HCT116 (cell line): ENCODE data around the gene G3BP2. TPM values are rescaled to one million over a fixed set of nuclear protein-coding genes. Genes with fewer than 3 reads are reported as not detected.
A peak's percentile ranks its signal among the peaks of the same experiment; 100 is the strongest.

Experiments used
- ATAC-seq: fragments of 200-7000 bp; cut with Tn5 transposase; 2 replicates; pipeline ENCODE4 v1.9.1; 2020; ENCODE audit warnings: mild to moderate bottlenecking, moderate library complexity
- BruUV-seq: library from RNA; stranded (reverse); fragments of 400-500 nt; replicated peaks from 2 replicates; lab custom pipeline; 2021; lab: Mats Ljungman, UMichigan
- CTCF ChIA-PET: fragments of 300-600 bp; sonication (Branson Sonifier 250); formaldehyde crosslinking; loops from one replicate; lab custom pipeline; 2021; ENCODE audit warnings: antibody characterized with exemption; lab: Charles Lee
- POLR2A ChIA-PET: fragments of 300-600, 350-600 bp; sonication (Branson Sonifier 250); formaldehyde crosslinking; loops from one replicate; lab custom pipeline; 2021; ENCODE audit warnings: antibody characterized with exemption; lab: Charles Lee
- RAD21 ChIA-PET, 2 experiments: fragments of 300-600 bp; sonication (Branson Sonifier 250); formaldehyde crosslinking; loops; one replicate each; lab custom pipeline; 2023; ENCODE audit warnings: low total read pairs in 2 of 2; ENCODE audit not compliant: uncharacterized antibody in 2 of 2, unreplicated experiment in 2 of 2, low non-redundant PET in 1 of 2; lab: Charles Lee
- DNase-seq: peaks from one replicate; pipeline ENCODE4 v3.0.0-alpha.2; 2010; ENCODE audit warnings: low read depth, low spot score
- H2AFZ ChIP-seq: fragments of 200-600 bp; shearing (Covaris generic), sonication (generic); 2 replicates; pipeline ENCODE4 v1.6.1; 2017; ENCODE audit warnings: low read depth, mixed run types, mixed read lengths, antibody characterized with exemption, low read length; ENCODE audit not compliant: poor library complexity, severe bottlenecking
- H3K27ac ChIP-seq: 2 replicates; pipeline ENCODE4 v1.5.1; 2012; ENCODE audit warnings: low read depth, low read length
- H3K27me3 ChIP-seq: fragments of 200-600 bp; sonication (generic); 2 replicates; pipeline ENCODE4 v1.6.1; 2016; ENCODE audit warnings: mixed run types, low read length, mixed read lengths; ENCODE audit not compliant: insufficient read depth
- H3K36me3 ChIP-seq, 2 experiments: fragments of 200-500 bp in 1 of 2; fragments of 200-600 bp in 1 of 2; sonication (Bioruptor generic) in 1 of 2; sonication (generic) in 1 of 2; 2 replicates each; pipeline versions ENCODE4 v1.5.1 to v1.6.1; 2014 to 2016; ENCODE audit warnings: low read length in 2 of 2, inconsistent platforms in 1 of 2, mixed read lengths in 1 of 2, mixed run types in 1 of 2; ENCODE audit not compliant: insufficient read depth in 2 of 2, control insufficient read depth in 1 of 2
- H3K4me1 ChIP-seq, 2 experiments: fragments of 200-600 bp in 1 of 2; sonication (generic) in 1 of 2; 2 replicates each; pipeline versions ENCODE4 v1.5.1 to v1.6.1; 2012 to 2017; ENCODE audit warnings: low read length in 2 of 2, inconsistent platforms in 1 of 2, mild to moderate bottlenecking in 1 of 2, mixed read lengths in 1 of 2, mixed run types in 1 of 2, moderate library complexity in 1 of 2; ENCODE audit not compliant: insufficient read depth in 2 of 2, control insufficient read depth in 1 of 2
- H3K4me2 ChIP-seq: fragments of 200-600 bp; sonication (generic); 2 replicates; pipeline ENCODE4 v1.6.1; 2017; ENCODE audit warnings: mixed run types, low read length, mixed read lengths
- H3K4me3 ChIP-seq, 2 experiments: fragments of 200-600 bp in 1 of 2; sonication (generic) in 1 of 2; replicated peaks in 1 of 2; 2 replicates each; pipeline ENCODE4 v1.5.1; 2011 to 2016; ENCODE audit warnings: low read length in 2 of 2, control low read depth in 1 of 2, low read depth in 1 of 2, mild to moderate bottlenecking in 1 of 2, mixed read lengths in 1 of 2, mixed run types in 1 of 2
- H3K79me2 ChIP-seq: fragments of 200-600 bp; sonication (generic); 2 replicates; pipeline ENCODE4 v1.6.1; 2017; ENCODE audit warnings: mild to moderate bottlenecking, mixed run types, low read length, moderate library complexity, mixed read lengths; ENCODE audit not compliant: insufficient read depth
- H3K9ac ChIP-seq: fragments of 200-600 bp; sonication (generic); 2 replicates; pipeline ENCODE4 v1.6.1; 2016; ENCODE audit warnings: low read length, mixed read lengths
- H3K9me2 ChIP-seq: fragments of 200-600 bp; sonication (generic), shearing (Covaris generic); 2 replicates; pipeline ENCODE4 v1.6.1; 2017; ENCODE audit warnings: mixed run types, mild to moderate bottlenecking, moderate library complexity; ENCODE audit not compliant: insufficient read depth
- H3K9me3 ChIP-seq, 2 experiments: fragments of 200-500 bp in 1 of 2; fragments of 200-600 bp in 1 of 2; sonication (Bioruptor generic) in 1 of 2; sonication (generic) in 1 of 2; 2 replicates each; pipeline ENCODE4 v1.6.1; 2014 to 2017; ENCODE audit warnings: low read length in 2 of 2, mixed read lengths in 2 of 2, inconsistent platforms in 1 of 2, low read depth in 1 of 2, mild to moderate bottlenecking in 1 of 2, mixed run types in 1 of 2, moderate library complexity in 1 of 2; ENCODE audit not compliant: control insufficient read depth in 1 of 2, insufficient read depth in 1 of 2
- H4K20me1 ChIP-seq: fragments of 200-600 bp; sonication (generic), shearing (Covaris generic); 2 replicates; pipeline ENCODE4 v1.6.1; 2017; ENCODE audit warnings: mixed run types, mild to moderate bottlenecking, moderate library complexity; ENCODE audit not compliant: insufficient read depth
- CBX3 ChIP-seq: IDR thresholded peaks from 2 replicates; pipeline ENCODE4 v1.6.1; 2012; ENCODE audit warnings: low read depth
- CEBPB ChIP-seq: IDR thresholded peaks from 2 replicates; pipeline ENCODE4 v1.6.1; 2012; ENCODE audit warnings: low read depth
- EZH2 ChIP-seq: fragments of 200-600 bp; sonication (generic); IDR thresholded peaks from 2 replicates; pipeline ENCODE4 v1.6.1; 2017; ENCODE audit warnings: antibody characterized with exemption, mixed run types
- EZH2phosphoT487 ChIP-seq: fragments of 200-600 bp; IDR thresholded peaks from 2 replicates; pipeline ENCODE4 v1.6.1; 2018; ENCODE audit warnings: antibody characterized with exemption, borderline replicate concordance
- FOSL1 ChIP-seq: IDR thresholded peaks from 2 replicates; pipeline ENCODE4 v1.6.1; 2012; ENCODE audit warnings: low read depth
- JUND ChIP-seq: IDR thresholded peaks from 2 replicates; pipeline ENCODE4 v1.6.1; 2012
- MAX ChIP-seq: IDR thresholded peaks from 2 replicates; pipeline ENCODE4 v1.6.1; 2012
- POLR2AphosphoS5 ChIP-seq: IDR thresholded peaks from 2 replicates; pipeline ENCODE4 v1.6.1; 2011; ENCODE audit warnings: mild to moderate bottlenecking, low read depth, low read length, moderate library complexity
- REST ChIP-seq: IDR thresholded peaks from 2 replicates; pipeline ENCODE4 v1.6.1; 2012; ENCODE audit warnings: low read depth
- SIN3A ChIP-seq: IDR thresholded peaks from 2 replicates; pipeline ENCODE4 v1.6.1; 2012; ENCODE audit warnings: low read depth
- SRF ChIP-seq: IDR thresholded peaks from 2 replicates; pipeline ENCODE4 v1.6.1; 2012; ENCODE audit warnings: low read depth
- YY1 ChIP-seq: IDR thresholded peaks from 2 replicates; pipeline ENCODE4 v1.6.1; 2011; ENCODE audit warnings: low read length, low read depth, moderate library complexity, mild to moderate bottlenecking; ENCODE audit not compliant: insufficient replicate concordance; ENCODE audit errors: extremely low read depth
- intact Hi-C: fragments of 100-400 bp; cut with micrococcal nuclease; formaldehyde crosslinking; loops from 2 replicates; pipeline ENCODE4 v1.10.0; 2022
- total RNA-seq: library from RNA; stranded (reverse); gene quantifications from one replicate; pipeline ENCODE4 v1.2.1, GENCODE V29; 2021; ENCODE audit not compliant: unreplicated experiment

Gene G3BP2
- total RNA-seq, 1 experiment from 2014 or later, result 153 TPM

- TF ChIP-seq MAX (no peak), SIN3A (no peak), REST (no peak), CBX3 (no peak), POLR2AphosphoS5 (no peak), SRF (no peak), JUND (no peak), YY1 (no peak), EZH2phosphoT487 (no peak), CEBPB (no peak)
Measured at GRCh38 chr4:75673959-75674328, 733 bp upstream of the G3BP2 start (continued).

DNA sequence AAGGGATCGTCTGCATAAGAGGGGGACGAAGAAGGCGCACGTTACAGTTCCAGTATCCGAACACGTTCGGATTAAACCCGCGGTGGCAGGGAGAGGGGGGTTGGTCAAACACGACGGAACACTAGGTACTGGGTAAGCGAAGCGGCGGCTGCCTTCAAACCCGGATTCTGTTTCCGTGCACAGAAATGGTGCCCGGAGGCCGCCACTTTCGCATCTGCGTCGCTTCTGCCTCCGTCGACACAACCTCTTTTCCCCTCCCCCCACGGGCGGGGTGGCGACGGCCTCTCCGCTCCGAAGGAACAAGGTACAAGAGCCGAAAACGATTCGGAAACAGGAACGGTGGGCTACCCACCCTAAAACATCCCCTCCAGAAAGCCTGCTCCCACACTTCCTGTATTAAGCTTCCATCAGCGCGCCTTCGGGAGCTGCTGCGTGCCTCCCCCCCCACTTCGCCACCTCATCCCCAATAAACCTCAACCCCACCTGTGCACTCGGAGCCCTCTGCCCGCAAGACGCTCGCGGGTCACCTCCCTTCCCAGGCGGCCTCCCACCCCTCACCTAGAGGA is 667 bp downstream of the G3BP2 start:
- H3K4me3 ChIP-seq, result peak overlapping the region; percentile 71 to 94
- intact Hi-C loops, result loop anchor here (1.0 kb wide), 1 partner anchor 52 kb away; the partner anchor contains the start of gene USO1
- no peaks in the 10 kb centered on the region for H3K9me2 ChIP-seq
- TF ChIP-seq MAX (no peak), FOSL1 (no peak), POLR2AphosphoS5 (peak; percentile 15; the same call in 1 of the 2 replicates), EZH2 (no peak), YY1 (peak; percentile 47)
- H3K9me3 ChIP-seq, result no peaks in the 10 kb centered on the region
- peak overlapping the region; percentile 95 for H3K9ac ChIP-seq
- BruUV-seq, result no TSS peak
- peak overlapping the region; percentile 86 for H3K4me2 ChIP-seq
- ChIA-PET POLR2A (no interaction called here), RAD21 (no interaction called here), CTCF (no interaction called here)
- H3K4me1 ChIP-seq, result peaks cover 6 to 23% of the 10 kb centered on the region in 2 experiments; a peak in 3 of 4 replicates
- H3K27ac ChIP-seq, result peak overlapping the region; percentile 86
- peak; percentile 22 for DNase-seq
- H3K27me3 ChIP-seq, result no peaks in the 10 kb centered on the region
- H4K20me1 ChIP-seq, result peaks cover 24% of the 10 kb centered on the region
- H2AFZ ChIP-seq, result no peak overlapping the region
- ATAC-seq, result peak; percentile 30
- no peaks in the 10 kb centered on the region for H3K36me3 ChIP-seq
- H3K79me2 ChIP-seq, result peaks cover 60% of the 10 kb centered on the region
